Inferior parietal cortex (tissue), 1 donor: ENCODE data around the gene SIPA1L2.
"Not testable (repeated sequence)": the region's sequence is repeated elsewhere in the genome, so short reads cannot be mapped to it uniquely, and the experiment has no call there.

Source experiments
- DNase-seq: peaks from one replicate; pipeline ENCODE4 v3.0.0-alpha.2; 2016; ENCODE audit errors: extremely low spot score

SIPA1L2 gene

GRCh38 chr1:232617237-232617636 is 12.7 kb downstream of the SIPA1L2 start:
- DNase-seq = no peak

DNA sequence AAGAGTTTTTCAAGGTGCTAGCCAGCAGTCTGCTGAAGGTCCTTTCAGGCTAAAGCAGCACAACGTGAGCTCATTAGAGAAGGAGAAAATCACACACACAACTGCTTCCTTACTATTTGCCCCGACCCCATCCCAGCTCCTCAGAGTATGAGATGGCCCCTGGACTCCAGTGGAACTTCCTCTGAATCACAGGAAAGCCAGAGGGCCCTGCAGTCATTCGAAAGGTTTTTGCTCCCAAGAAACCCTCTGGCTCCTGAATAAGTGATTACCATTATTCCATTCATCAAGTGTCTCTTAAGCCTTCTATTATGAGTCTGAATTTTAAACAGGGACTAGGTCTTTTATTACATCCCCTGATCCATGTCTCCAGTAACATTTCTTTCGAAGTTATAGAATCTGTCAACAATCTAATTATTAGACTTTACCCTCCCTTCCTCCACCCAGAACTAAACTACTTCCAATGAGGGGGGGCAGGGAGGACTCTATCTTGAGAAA is 14.6 kb downstream of the SIPA1L2 start:
- no peak for DNase-seq

DNA sequence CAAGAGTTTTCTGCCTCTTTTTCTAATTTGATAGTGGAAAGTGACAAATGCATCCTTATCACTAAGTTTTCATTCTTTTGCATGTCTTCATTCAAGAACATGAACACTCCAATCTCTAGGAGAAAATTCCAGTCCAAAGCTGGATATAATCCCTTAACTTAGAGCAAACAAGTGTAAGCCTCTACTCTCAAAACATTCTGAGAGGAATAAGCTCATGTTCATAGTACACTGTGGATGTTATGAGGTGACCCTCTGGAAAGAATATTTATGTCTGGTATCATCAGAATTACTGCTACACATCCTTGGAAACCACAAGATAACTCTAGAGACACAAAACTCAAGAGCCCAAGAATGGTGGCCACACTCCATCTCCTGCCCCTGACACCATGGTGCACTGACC is 15.1 kb downstream of the SIPA1L2 start:
- no peak for DNase-seq

DNA sequence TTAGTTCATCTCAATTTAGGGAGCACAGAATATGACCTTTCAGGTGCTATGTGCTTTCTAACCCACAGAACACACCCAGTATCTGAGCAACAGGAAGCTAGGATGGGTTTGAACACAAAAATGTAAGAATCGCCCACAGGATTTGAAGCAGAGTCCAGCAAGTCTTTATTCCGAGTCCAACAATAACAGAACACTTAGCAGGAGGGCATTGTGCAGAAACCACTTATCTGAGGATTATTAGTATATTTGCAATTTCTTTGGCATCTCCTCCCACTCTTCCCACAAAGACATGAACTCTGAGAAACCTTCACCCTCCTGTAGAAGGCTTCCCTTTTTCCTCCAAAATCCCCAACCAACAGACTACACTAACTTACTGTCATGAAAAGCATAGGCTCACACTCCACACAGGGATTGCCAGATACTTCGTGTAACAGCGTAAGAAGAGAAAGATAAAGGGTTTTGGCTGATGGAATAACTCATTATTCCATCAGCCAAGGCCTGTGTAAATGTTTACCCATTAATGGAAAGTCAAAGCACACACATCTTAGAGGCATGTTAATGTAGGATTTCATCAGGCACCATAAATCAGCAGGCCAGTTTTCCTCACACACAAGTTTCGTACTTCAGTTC is 16.1 kb downstream of the SIPA1L2 start:
- DNase-seq = no peak

- not testable (repeated sequence) for DNase-seq
Observed at GRCh38 chr1:232612836-232613235, 17.1 kb downstream of the SIPA1L2 start.

DNA sequence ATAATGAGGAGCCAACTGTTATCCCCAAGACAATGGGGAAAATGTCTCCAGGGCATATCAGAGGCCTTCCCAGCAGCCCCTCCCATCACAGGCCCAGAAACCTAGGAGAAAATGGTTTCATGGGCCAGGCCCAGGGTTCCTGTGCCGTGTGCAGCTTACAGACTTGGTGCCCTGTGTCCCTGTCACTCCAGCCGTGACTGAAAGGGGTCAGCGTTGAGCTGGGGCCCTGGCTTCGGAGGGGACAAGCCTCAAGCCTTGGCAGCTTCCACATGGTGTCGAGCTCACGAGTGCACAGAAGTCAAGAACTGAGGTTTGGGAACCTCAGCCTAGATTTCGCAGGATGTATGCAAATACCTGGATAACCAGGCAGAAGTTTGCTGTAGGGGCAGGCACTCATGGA is 18.1 kb downstream of the SIPA1L2 start:
- no peak for DNase-seq

DNA sequence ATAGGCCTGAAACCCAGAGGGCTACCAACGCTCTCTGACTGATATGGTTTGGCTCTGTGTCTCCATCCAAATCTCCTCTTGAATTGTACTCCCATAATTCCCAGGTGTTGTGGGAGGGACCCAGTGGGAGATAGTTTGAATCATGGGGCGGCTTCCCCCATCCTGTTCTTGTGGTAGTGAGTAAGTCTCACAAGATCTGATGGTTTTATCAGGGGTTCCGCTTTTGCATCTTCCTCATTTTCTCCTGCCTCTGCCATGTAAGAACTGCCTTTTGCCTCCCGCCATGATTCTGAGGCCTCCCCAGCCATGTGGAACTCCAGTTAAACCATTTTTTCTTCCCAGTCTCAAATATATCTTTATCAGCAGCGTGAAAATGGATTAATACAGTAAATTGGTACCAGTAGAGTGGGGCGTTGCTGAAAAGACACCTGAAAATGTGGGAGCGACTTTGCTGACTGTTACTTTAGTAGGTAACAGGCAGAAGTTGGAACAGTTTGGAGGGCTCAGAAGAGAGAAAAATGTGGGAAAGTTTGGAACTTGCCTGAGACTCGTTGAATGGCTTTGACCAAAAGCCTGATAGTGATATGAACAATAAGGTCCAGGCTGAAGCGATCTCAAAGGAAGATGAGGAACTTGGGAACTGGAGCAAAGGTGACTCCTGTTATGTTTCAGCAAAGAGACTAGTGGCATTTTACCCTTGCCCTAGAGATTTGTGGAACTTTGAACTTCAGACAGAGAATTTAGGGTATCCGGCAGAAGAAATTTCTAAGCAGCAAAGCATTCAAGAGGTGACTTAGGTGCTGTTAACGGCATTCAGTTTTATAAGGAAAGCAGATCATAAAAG is 18.8 kb downstream of the SIPA1L2 start:
- not testable (repeated sequence) for DNase-seq

GRCh38 chr1:232610192-232610901 is 19.6 kb downstream of the SIPA1L2 start:
- no peak for DNase-seq

GRCh38 chr1:232608427-232608826 is 21.5 kb downstream of the SIPA1L2 start:
- DNase-seq = no peak

DNA sequence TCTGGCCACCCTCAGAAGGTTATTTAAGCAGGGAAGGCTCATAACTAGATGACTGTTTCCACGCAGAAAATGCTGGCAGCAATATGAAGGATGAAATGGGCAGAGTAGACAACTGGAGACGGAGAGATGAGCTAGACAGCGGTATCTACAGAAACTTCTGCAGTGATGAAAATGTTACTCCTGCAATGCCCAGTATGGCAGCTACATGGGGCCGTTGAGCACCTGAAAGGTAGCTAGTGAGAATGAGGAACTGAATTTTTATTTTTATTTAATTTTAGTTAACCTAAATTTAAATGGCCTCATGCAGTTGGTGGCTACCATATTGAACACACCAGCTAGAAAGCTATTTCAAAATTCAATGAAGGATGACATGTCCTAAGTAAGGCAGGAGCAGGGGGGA is 27.3 kb downstream of the SIPA1L2 start:
- no peak for DNase-seq

- DNase-seq = no peak
Observed at GRCh38 chr1:232600424-232601258, 29.3 kb downstream of the SIPA1L2 start.

- no peak for DNase-seq
Observed at GRCh38 chr1:232599178-232600041, 30.5 kb downstream of the SIPA1L2 start.

- no peak for DNase-seq
Observed at GRCh38 chr1:232598837-232599177, 31.1 kb downstream of the SIPA1L2 start.

GRCh38 chr1:232598133-232598532 is 31.8 kb downstream of the SIPA1L2 start:
- DNase-seq = no peak

DNA sequence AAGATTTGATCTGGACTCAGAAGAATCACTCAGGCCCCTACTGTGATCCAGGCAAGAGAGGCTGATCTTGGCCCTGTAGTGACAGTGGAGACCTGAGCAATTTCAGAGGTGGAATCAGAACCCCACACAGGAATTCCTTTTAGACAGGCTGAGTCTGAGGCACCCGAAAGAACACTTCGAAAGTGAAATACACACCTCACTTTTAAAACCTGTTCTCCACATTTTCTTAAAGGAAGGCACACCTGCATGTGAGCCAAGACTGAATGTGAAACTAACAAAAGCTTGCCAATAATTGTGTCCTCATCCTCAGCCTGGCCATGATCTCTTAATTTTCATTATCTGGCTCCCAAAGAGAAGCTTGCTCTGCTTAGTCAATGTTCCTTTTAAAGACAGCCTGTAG is 32.2 kb downstream of the SIPA1L2 start:
- DNase-seq = no peak

GRCh38 chr1:232596666-232597303 is 33.1 kb downstream of the SIPA1L2 start:
- DNase-seq = no peak

DNA sequence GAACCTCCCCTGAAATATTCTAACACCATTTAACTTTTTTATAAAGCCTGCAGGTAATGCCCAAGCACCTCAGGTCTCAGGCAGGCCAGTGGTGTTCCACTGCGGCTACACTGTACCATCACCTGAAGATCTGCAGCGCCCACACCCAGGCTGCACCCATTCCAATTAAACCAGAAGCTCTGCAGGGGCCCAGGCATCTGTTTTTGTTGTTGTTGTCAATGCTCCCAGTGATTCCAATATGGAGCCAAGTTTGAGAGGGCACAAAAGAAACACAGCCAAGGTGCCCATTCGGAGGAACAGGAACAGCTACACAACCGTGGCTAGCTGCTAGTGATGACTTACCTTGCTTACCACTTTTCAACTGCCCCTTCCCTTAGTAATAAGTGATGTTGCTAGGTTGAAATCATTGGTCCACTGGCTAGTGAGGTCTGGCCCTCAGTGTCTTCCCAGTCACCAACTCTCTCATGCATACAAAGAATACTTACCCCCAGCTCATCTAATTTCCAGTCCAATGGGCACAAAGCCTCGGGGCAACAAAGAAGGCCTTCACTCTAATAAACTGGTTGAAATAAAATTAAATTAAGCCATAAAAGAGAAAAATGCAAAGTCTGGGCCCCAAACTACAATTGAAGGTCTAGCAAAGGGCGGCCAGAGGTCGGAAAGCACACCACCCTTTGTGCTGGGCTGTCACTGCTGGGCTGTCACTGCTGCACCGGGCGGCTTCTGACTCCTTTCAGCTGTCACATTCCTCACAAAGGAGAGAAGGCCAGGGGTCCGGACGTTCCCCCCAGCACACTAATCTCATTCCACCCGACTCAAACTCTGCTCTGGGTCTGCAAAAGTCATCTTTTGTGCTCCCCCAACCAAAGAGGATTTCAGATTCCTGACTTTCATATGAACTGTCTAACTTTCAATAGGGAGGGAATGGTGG is 34.9 kb downstream of the SIPA1L2 start:
- DNase-seq = no peak

DNA sequence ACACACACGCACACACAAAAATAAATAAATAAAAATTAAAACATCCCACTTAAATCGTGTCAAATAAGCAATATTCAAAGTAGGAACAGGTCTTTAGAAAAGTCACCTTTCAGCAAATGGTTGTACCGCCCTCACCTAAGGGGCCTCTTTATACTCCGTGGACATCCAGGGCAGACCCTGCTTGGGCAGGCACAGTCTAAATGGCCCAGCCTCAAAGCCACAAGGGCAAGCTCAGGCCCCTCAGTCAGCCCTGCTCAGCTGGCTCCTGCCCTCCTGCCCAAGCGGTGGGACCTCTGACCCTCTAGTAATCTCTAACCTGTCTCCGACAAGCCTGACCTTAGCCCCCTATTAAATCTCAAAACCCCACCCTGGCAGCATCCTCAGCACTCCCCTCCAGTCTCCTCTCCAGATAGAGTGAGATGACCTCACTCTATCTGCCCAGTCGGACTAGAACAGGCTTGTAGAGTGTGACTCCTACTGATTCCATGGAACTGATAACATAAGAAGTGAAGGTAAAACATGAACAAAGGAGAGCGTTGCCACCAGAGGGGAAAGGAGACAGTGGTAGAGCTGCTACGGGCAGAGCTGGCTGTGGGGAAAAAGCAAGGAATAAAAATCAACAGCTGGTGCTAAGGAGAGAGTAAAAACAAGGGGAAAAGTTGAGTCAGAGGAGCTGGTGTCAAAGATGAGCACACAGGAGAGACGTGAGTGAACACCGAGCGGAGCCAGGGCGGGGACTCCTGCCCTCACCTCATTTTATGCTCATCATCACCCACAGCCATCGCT is 36.0 kb downstream of the SIPA1L2 start:
- DNase-seq = no peak
